HEK293T (cell line): Measurements from ENCODE around the gene NEK4.

Experiments used
- BHLHE40 ChIP-seq: fragments of 450-650 bp; IDR thresholded peaks from 2 replicates; pipeline ENCODE4 v1.6.1; 2016; ENCODE audit warnings: mild to moderate bottlenecking, moderate library complexity, borderline replicate concordance
- CTBP1 ChIP-seq: fragments of 450-650 bp; IDR thresholded peaks from 2 replicates; pipeline ENCODE4 v1.6.1; 2016; ENCODE audit warnings: borderline replicate concordance
- ELF4 ChIP-seq: fragments of 450-650 bp; IDR thresholded peaks from 2 replicates; pipeline ENCODE4 v1.6.1; 2017; ENCODE audit warnings: antibody characterized with exemption
- FOXA1 ChIP-seq: fragments of 450-650 bp; IDR thresholded peaks from 2 replicates; pipeline ENCODE4 v1.6.1; 2016; ENCODE audit warnings: mild to moderate bottlenecking
- FOXM1 ChIP-seq: fragments of 450-650 bp; IDR thresholded peaks from 2 replicates; pipeline ENCODE4 v1.6.1; 2017; ENCODE audit warnings: mild to moderate bottlenecking, borderline replicate concordance
- HDGF ChIP-seq: fragments of 450-650 bp; IDR thresholded peaks from 2 replicates; pipeline ENCODE4 v1.6.1; 2017; ENCODE audit warnings: antibody characterized with exemption, borderline replicate concordance
- SP1 ChIP-seq: fragments of 450-650 bp; IDR thresholded peaks from 2 replicates; pipeline ENCODE4 v1.6.1; 2017
- SUZ12 ChIP-seq: fragments of 450-650 bp; IDR thresholded peaks from 2 replicates; pipeline ENCODE4 v1.6.1; 2016; ENCODE audit warnings: mild to moderate bottlenecking
- TARDBP ChIP-seq: fragments of 450-650 bp; IDR thresholded peaks from 2 replicates; pipeline ENCODE4 v1.6.1; 2016

GRCh38 chr3:52792961-52793695, 22.4 kb upstream of the NEK4 start:
- no peak for TF ChIP-seq ELF4
- TF ChIP-seq HDGF, result no peak
- TF ChIP-seq TARDBP, result no peak
- no peak for TF ChIP-seq FOXM1
- no peak for TF ChIP-seq CTBP1
- no peak for TF ChIP-seq SUZ12
- TF ChIP-seq BHLHE40, result no peak
- TF ChIP-seq FOXA1, result no peak
- TF ChIP-seq SP1, result no peak
